Panc1 (cell line): ENCODE results near the gene GCN1. TPM values are rescaled to one million over a fixed set of nuclear protein-coding genes. Genes with fewer than 3 reads are reported as not detected.

Experiments
- ATAC-seq: fragments of 200-7000 bp; cut with Tn5 transposase; 2 replicates; pipeline ENCODE4 v1.9.1; 2020; ENCODE audit warnings: mild to moderate bottlenecking, moderate library complexity
- BruUV-seq: library from RNA; stranded (reverse); fragments of 400-500 nt; replicated peaks from 2 replicates; lab custom pipeline; 2021; lab: Mats Ljungman, UMichigan
- CTCF ChIA-PET: fragments of 300-600 bp; sonication (Branson Sonifier 250); formaldehyde crosslinking; loops from one replicate; lab custom pipeline; 2022; ENCODE audit warnings: antibody characterized with exemption; lab: Charles Lee
- POLR2A ChIA-PET: fragments of 300-600 bp; sonication (Branson Sonifier 250); formaldehyde crosslinking; loops from one replicate; lab custom pipeline; 2022; ENCODE audit warnings: antibody characterized with exemption; lab: Charles Lee
- DNase-seq: peaks from one replicate; pipeline ENCODE4 v3.0.0-alpha.2; 2010; ENCODE audit warnings: low read depth, low spot score
- H3K27ac ChIP-seq: 2 replicates; pipeline ENCODE4 v1.5.1; 2011; ENCODE audit warnings: mild to moderate bottlenecking, low read length, inconsistent platforms
- H3K27me3 ChIP-seq: fragments of 200-500 bp; sonication (Bioruptor generic); 2 replicates; pipeline ENCODE4 v1.6.0; 2014; ENCODE audit warnings: low read length, inconsistent platforms; ENCODE audit not compliant: control insufficient read depth, insufficient read depth
- H3K36me3 ChIP-seq: fragments of 200-500 bp; sonication (Bioruptor generic); 2 replicates; pipeline ENCODE4 v1.5.1; 2014; ENCODE audit warnings: inconsistent platforms, mild to moderate bottlenecking, low read length, moderate library complexity; ENCODE audit not compliant: control insufficient read depth, insufficient read depth
- H3K4me1 ChIP-seq: 2 replicates; pipeline ENCODE4 v1.5.1; 2011; ENCODE audit warnings: inconsistent platforms, mild to moderate bottlenecking, low read length, moderate library complexity; ENCODE audit not compliant: control insufficient read depth, insufficient read depth
- H3K4me3 ChIP-seq, 2 experiments: 2 replicates each; pipeline ENCODE4 v1.5.1; 2011 to 2012; ENCODE audit warnings: low read depth in 2 of 2, low read length in 2 of 2, mild to moderate bottlenecking in 2 of 2, inconsistent platforms in 1 of 2, moderate library complexity in 1 of 2
- H3K9me3 ChIP-seq: fragments of 200-500 bp; sonication (Bioruptor generic); 2 replicates; pipeline ENCODE4 v1.5.1; 2014; ENCODE audit warnings: low read depth, mild to moderate bottlenecking, inconsistent platforms, low read length, moderate library complexity; ENCODE audit not compliant: control insufficient read depth, insufficient read depth
- POLR2AphosphoS5 ChIP-seq: IDR thresholded peaks from 2 replicates; pipeline ENCODE4 v1.6.1; 2012; ENCODE audit warnings: mild to moderate bottlenecking, low read depth, low read length, moderate library complexity
- SIN3A ChIP-seq: IDR thresholded peaks from 2 replicates; pipeline ENCODE4 v1.6.1; 2012; ENCODE audit warnings: low read depth, mild to moderate bottlenecking, low read length, moderate library complexity, borderline replicate concordance; ENCODE audit not compliant: insufficient read depth
- TCF7L2 ChIP-seq: IDR thresholded peaks from 2 replicates; pipeline ENCODE4 v1.6.1; 2011; ENCODE audit warnings: mild to moderate bottlenecking, low read depth, low read length, inconsistent platforms
- in situ Hi-C: cut with HindIII; loops from 2 replicates; pipeline ENCODE4 v1.10.0; 2016; ENCODE audit warnings: low sequenced_read_pairs, low pct_unique_long_range_greater_than_20kb
- intact Hi-C: fragments of 100-400 bp; cut with micrococcal nuclease; formaldehyde crosslinking; loops from one replicate; pipeline ENCODE4 v1.10.0; 2022; ENCODE audit not compliant: unreplicated experiment
- total RNA-seq: library from RNA; stranded (reverse); gene quantifications from one replicate; pipeline ENCODE4 v1.2.1, GENCODE V29; 2021; ENCODE audit not compliant: unreplicated experiment
- TF ChIP-seq, protein P1 (sequence below): fragments of 450-650 bp; IDR thresholded peaks from 2 replicates; pipeline ENCODE4 v1.5.1; 2017; ENCODE audit warnings: mild to moderate bottlenecking
- TF ChIP-seq, protein P2 (sequence below), 2 experiments: IDR thresholded peaks; 2 replicates each; pipeline ENCODE4 v1.6.1; 2011 to 2012; ENCODE audit warnings: low read depth in 2 of 2, control low read depth in 1 of 2, low read length in 1 of 2, mild to moderate bottlenecking in 1 of 2, moderate library complexity in 1 of 2; ENCODE audit not compliant: insufficient read depth in 1 of 2

The GCN1 gene
- total RNA-seq, 1 experiment from 2014 or later, result 175 TPM

DNA sequence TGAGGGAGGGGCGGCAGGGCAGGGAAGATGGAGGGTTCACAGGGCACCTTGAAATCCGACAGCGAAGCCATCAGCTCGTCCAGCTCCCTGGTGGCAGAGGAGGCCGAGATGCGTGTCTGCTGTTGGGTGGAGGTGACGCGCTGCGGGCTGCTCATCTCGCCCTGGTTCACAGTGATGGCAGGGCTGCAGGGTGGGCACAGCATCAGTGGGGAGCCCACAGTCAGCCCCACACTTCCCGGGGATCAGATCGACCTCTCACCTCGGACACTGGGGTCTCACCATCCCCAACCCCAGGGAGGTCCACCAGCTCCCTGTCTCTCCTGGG is 27.0 kb upstream of the GCN1 start:
- DNase-seq (no peak), ATAC-seq (no peak)
- Histone ChIP-seq H3K27ac (peak overlapping the region; percentile 89), H3K36me3 (peaks cover 28% of the 10 kb centered on the region), H3K4me3 (no peak overlapping the region), H3K4me1 (peaks cover 72% of the 10 kb centered on the region), H3K27me3 (no peaks in the 10 kb centered on the region), H3K9me3 (no peaks in the 10 kb centered on the region)
- intact Hi-C loops, result no loop called here
- ChIA-PET CTCF (interaction anchor here (0.6 kb wide), 1 partner anchor 39 kb away, joined by 7 read pairs; no protein-coding TSS in a partner anchor), POLR2A (interaction anchor here (0.9 to 1.4 kb wide), 2 partner anchors 20 to 33 kb away, joined by 4 to 6 read pairs; partner anchors contain the start of gene RPLP0)
- TF ChIP-seq SIN3A (no peak), POLR2AphosphoS5 (no peak)
- TF ChIP-seq, protein P1, sequence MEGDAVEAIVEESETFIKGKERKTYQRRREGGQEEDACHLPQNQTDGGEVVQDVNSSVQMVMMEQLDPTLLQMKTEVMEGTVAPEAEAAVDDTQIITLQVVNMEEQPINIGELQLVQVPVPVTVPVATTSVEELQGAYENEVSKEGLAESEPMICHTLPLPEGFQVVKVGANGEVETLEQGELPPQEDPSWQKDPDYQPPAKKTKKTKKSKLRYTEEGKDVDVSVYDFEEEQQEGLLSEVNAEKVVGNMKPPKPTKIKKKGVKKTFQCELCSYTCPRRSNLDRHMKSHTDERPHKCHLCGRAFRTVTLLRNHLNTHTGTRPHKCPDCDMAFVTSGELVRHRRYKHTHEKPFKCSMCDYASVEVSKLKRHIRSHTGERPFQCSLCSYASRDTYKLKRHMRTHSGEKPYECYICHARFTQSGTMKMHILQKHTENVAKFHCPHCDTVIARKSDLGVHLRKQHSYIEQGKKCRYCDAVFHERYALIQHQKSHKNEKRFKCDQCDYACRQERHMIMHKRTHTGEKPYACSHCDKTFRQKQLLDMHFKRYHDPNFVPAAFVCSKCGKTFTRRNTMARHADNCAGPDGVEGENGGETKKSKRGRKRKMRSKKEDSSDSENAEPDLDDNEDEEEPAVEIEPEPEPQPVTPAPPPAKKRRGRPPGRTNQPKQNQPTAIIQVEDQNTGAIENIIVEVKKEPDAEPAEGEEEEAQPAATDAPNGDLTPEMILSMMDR, result no peak
- in situ Hi-C loops, result no loop called here
- BruUV-seq, result no TSS peak

DNA sequence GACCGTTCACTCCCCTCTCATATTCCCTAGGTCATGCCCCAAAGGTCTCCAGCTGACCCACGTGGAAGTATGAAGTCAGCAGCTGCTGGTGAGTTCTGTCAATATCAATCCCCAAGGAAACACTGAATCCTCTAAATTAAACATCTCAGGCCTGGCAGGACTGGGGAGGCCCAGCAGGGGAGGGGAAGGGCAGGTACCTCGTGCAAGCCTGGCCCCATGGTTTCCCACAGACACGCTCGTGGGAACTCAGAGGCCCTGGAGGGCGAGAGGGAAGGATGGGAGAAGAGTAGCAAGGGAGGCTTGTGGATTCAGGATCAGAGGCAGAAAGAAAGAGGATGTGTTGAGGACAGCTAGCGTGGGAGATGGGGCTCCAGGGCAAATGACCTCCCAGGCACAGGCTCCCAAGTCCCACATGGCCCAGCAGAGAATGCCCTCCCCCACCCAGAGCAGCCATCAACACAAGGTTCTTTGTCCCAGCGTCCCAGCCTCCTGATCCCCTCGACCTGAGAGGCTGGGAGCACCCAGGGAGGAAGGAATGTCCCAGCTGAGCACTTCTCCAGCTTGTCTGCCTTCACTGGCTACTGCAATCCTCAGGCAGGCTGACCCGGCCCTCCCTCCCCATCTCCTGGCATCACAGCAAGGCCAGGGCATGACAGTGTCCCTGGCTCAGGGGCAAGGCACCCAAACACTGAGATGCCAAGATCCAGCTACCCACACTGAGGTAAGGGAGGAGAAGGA is 26.5 kb upstream of the GCN1 start:
- H3K27me3 ChIP-seq, result no peaks in the 10 kb centered on the region
- peaks cover 72% of the 10 kb centered on the region for H3K4me1 ChIP-seq
- peak overlapping the region; percentile 89 for H3K27ac ChIP-seq
- in situ Hi-C loops, result no loop called here
- ChIA-PET CTCF (interaction anchor here (0.6 kb wide), 2 partner anchors 28 to 39 kb away, joined by 3 to 7 read pairs; no protein-coding TSS in a partner anchor), POLR2A (interaction anchor here (0.9 to 1.4 kb wide), 2 partner anchors 20 to 33 kb away, joined by 4 to 6 read pairs; partner anchors contain the start of gene RPLP0)
- intact Hi-C loops, result no loop called here
- peaks cover 26% of the 10 kb centered on the region for H3K36me3 ChIP-seq
- H3K4me3 ChIP-seq, result no peak overlapping the region
- no TSS peak for BruUV-seq
- H3K9me3 ChIP-seq, result no peaks in the 10 kb centered on the region
- DNase-seq (no peak), ATAC-seq (no peak)
- TF ChIP-seq SIN3A (no peak), POLR2AphosphoS5 (no peak; the same call in 1 of the 2 replicates), TCF7L2 (no peak)
- TF ChIP-seq, protein P1, result no peak
- TF ChIP-seq, protein P2, sequence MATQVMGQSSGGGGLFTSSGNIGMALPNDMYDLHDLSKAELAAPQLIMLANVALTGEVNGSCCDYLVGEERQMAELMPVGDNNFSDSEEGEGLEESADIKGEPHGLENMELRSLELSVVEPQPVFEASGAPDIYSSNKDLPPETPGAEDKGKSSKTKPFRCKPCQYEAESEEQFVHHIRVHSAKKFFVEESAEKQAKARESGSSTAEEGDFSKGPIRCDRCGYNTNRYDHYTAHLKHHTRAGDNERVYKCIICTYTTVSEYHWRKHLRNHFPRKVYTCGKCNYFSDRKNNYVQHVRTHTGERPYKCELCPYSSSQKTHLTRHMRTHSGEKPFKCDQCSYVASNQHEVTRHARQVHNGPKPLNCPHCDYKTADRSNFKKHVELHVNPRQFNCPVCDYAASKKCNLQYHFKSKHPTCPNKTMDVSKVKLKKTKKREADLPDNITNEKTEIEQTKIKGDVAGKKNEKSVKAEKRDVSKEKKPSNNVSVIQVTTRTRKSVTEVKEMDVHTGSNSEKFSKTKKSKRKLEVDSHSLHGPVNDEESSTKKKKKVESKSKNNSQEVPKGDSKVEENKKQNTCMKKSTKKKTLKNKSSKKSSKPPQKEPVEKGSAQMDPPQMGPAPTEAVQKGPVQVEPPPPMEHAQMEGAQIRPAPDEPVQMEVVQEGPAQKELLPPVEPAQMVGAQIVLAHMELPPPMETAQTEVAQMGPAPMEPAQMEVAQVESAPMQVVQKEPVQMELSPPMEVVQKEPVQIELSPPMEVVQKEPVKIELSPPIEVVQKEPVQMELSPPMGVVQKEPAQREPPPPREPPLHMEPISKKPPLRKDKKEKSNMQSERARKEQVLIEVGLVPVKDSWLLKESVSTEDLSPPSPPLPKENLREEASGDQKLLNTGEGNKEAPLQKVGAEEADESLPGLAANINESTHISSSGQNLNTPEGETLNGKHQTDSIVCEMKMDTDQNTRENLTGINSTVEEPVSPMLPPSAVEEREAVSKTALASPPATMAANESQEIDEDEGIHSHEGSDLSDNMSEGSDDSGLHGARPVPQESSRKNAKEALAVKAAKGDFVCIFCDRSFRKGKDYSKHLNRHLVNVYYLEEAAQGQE (IDR thresholded peaks at IDR 0.05; ENCODE audit: insufficient read depth in 1 of 2, low read depth in 2 of 2, low read length in 1 of 2), result no peak
